ENCODE measurements around the gene OR4Q3.

DNA sequence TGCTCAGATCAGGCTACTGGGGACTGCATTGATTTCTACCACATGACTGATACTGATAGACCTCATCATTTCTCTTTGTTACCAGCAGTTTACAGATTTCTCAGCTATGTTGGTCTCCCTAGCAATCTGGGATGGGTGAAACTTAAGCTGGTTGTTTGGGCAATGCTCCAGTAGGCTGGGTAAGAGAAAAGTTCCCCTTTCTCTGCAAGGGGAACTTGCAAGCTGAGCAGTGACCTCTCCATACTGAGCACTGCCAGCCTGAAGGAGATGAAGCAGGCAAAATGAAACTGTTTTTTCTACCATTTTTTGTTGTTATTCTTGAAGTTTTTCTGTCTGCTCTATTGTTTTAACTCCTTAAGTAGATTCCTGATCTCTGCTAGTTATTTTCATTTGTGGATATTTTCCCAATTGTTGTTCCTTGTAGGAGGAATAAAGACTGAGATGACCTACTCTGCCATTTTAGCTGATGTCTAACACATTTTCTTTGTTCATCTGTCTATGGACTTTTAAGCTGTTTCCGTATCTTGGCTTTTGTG lies 28.6 kb downstream of the OR4Q3 start:
- TF ChIP-seq, protein P1, sequence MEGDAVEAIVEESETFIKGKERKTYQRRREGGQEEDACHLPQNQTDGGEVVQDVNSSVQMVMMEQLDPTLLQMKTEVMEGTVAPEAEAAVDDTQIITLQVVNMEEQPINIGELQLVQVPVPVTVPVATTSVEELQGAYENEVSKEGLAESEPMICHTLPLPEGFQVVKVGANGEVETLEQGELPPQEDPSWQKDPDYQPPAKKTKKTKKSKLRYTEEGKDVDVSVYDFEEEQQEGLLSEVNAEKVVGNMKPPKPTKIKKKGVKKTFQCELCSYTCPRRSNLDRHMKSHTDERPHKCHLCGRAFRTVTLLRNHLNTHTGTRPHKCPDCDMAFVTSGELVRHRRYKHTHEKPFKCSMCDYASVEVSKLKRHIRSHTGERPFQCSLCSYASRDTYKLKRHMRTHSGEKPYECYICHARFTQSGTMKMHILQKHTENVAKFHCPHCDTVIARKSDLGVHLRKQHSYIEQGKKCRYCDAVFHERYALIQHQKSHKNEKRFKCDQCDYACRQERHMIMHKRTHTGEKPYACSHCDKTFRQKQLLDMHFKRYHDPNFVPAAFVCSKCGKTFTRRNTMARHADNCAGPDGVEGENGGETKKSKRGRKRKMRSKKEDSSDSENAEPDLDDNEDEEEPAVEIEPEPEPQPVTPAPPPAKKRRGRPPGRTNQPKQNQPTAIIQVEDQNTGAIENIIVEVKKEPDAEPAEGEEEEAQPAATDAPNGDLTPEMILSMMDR (IDR thresholded peaks at IDR 0.05; ENCODE audit: low read depth, low read length): no peak
- no peak for TF ChIP-seq EZH2phosphoT487 (IDR thresholded peaks at IDR 0.05; ENCODE audit: low read depth)

Measured in OCI-LY3 (cell line).